Esophagus mucosa (tissue), 1 donor: ENCODE measurements around the gene RPTOR. TPM values are rescaled to one million over a fixed set of nuclear protein-coding genes. Genes with fewer than 3 reads are reported as not detected.
"Not testable (repeated sequence)": the region's sequence is repeated elsewhere in the genome, so short reads cannot be mapped to it uniquely, and the experiment has no call there.

Experiments
- ATAC-seq: fragments of 200-7000 bp; cut with Tn5 transposase; one replicate; pipeline ENCODE4 v1.9.1; 2020
- total RNA-seq: library from RNA; stranded (reverse); gene quantifications from one replicate; pipeline ENCODE4 v1.2.4, GENCODE V29; 2023
- donor health status: DM: yes; HTN: yes; CAD: no.

RPTOR gene
- total RNA-seq, 1 donor from 2014 or later, result 14.9 TPM

- no peak for ATAC-seq
Observed at GRCh38 chr17:80870401-80870800, 325.8 kb downstream of the RPTOR start.

- no peak for ATAC-seq
Observed at GRCh38 chr17:80871341-80871740, 326.7 kb downstream of the RPTOR start.

GRCh38 chr17:80872001-80872500 lies 327.4 kb downstream of the RPTOR start:
- ATAC-seq, result no peak

GRCh38 chr17:80872501-80873306 lies 328.1 kb downstream of the RPTOR start:
- no peak for ATAC-seq

DNA sequence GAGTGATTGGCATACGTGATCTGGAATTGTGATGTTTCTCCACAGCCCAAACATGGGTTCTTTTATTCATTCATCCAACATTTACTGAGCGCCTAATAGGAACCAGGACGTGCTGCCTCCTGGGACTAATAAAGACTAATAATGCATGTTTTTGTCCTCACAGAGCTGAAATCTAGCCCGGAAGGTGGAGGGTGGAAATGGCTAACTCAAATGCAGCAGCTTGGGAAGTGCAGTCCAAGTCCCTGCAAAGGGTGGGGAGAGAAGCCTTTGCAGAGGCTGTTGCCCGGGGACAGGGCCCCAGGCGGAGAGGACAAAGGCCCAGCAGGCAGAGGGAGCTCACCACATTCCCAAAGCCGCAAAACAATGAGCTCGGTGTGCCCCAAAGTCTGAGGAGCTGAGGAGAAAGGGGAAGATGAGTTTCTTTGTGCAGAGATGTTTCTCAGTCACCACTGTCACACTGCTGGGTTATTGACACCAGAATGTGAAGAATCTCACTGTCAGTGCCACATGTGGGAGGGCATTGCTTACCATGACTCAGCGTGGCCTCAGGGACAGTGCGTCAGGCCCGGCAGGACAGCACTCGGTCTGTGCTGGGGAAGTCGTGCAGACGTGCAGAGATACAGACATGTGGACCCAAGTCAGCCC lies 328.8 kb downstream of the RPTOR start:
- peak; percentile 81 for ATAC-seq

- no peak for ATAC-seq
Observed at GRCh38 chr17:80874866-80875445, 330.3 kb downstream of the RPTOR start.

GRCh38 chr17:80875480-80875995 lies 330.9 kb downstream of the RPTOR start:
- not testable (repeated sequence) for ATAC-seq

DNA sequence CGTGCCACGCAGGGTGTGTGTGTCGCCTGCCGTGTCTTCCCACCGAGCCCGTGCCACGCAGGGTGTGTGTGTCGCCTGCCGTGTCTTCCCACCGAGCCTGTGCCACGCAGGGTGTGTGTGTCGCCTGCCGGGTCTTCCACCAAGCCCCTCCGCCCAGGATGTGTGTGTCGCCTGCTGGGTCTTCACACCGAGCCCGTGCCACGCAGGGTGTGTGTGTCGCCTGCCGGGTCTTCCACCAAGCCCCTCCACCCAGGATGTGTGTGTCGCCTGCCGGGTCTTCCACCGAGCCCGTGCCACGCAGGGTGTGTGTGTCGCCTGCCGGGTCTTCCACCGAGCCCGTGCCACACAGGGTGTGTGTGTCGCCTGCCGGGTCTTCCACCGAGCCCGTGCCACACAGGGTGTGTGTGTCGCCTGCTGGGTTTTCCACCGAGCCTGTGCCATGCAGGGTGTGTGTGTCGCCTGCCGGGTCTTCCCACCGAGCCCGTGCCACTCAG lies 331.9 kb downstream of the RPTOR start:
- not testable (repeated sequence) for ATAC-seq

- no peak for ATAC-seq
Observed at GRCh38 chr17:80876950-80877728, 332.5 kb downstream of the RPTOR start.

GRCh38 chr17:80877729-80878303 lies 333.2 kb downstream of the RPTOR start:
- no peak for ATAC-seq

- ATAC-seq, result no peak
Observed at GRCh38 chr17:80878876-80879722, 334.5 kb downstream of the RPTOR start.

GRCh38 chr17:80879723-80880647 lies 335.3 kb downstream of the RPTOR start:
- peak; percentile 23 for ATAC-seq

GRCh38 chr17:80880648-80880985 lies 336.0 kb downstream of the RPTOR start:
- ATAC-seq, result no peak

- no peak for ATAC-seq
Observed at GRCh38 chr17:80881306-80881705, 336.7 kb downstream of the RPTOR start.

- no peak for ATAC-seq
Observed at GRCh38 chr17:80882323-80882722, 337.7 kb downstream of the RPTOR start.

DNA sequence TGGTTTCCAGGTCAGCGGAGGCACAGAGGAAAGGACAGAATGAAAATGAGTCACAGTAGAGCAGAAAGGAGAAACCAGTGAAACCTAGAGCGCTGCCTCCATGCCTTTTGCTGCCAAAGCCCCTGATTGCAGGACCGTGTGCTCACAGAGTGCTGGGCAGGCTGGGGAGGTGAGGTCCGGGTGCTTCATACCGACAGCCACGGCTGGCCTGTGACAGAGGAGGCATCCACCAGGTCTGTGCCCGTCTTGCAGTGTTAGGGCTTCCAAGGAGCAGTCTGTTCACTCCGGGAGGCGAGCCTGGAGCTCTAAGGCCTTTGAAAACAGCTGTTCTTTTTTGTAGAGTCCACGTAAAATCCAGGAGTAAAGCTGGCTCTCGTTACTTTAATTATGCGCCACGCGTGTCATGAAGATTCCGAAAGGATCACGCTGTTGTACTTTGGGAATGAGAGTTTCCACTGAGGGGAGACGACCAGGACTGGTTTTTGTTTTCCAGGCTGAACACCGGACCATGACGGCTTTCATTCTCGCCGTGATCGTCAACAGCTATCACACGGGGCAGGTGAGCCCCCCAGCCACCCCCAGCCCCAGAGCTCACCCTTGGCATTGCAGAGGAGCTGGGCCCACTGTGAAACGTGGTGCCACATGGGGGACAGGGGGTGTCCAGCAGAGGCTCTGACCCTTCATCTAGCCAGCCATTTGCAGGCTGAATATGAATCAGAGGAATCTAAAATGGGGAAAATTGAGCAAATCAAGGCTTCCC lies 338.5 kb downstream of the RPTOR start:
- ATAC-seq, result no peak

DNA sequence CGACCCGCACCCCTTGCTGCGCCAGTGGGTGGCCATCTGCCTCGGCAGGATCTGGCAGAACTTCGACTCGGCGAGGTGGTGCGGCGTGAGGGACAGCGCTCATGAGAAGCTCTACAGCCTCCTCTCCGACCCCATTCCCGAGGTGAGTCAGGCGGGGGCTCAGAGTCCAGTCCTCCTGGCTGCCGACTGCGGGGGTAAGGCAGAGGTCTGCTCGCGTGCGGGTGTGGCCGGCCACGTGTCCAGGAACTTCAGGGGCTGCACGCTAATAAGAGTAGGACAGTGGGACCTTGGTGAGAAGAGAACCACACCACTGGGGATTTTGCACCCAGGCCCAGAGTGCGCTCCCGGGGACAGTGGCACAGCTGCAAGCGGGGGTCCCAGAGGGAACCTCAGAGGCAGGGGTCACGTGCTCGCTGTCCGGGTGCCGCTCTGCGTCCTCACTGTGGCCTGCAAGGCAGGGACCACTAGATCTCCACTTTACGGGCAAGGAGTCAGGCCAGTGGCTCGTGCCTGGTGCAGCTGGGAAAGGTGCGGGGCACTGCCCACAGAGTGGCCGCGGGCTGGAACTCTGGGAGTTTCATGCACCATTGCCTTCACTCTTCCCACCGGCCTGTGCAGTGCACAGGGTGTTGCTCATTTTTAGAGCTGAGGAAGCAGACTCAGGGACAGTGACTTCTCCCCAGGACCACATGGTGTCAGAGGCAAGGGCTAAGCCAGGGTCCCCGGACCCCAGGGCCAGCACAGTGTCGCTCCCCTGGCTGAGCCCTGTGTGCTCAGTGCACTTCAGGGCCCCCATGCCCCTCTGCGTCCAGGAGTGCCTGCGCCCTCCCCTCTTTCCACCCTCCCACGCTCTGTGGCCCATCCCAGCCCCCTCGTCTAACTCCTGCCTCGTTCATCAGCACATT lies 339.4 kb downstream of the RPTOR start:
- ATAC-seq, result no peak

DNA sequence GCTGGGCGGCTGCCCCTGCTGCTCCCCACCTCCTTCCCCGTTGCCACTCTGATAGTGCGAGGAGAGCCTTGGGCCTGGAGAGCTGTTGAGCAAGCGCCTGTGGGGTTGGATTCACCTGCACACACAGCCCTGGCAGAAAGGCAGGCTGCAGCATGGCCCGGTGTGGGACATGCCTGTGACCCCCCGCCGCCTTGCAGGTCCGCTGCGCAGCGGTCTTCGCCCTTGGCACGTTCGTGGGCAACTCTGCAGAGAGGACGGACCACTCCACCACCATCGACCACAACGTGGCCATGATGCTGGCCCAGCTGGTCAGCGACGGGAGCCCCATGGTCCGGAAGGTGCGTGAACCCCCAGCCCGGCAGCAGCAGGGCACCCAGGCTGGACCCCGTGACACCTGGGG lies 340.2 kb downstream of the RPTOR start:
- no peak for ATAC-seq
